Activated CD8-positive, alpha-beta memory T cell treated with anti-CD3 and anti-CD28 coated beads for 24 hours (primary cell): ENCODE data around the gene TMEM217.

Source experiments
- DNase-seq: peaks from one replicate; pipeline ENCODE4 v3.0.0-alpha.2; 2020

TMEM217 gene

GRCh38 chr6:37243131-37243815 lies 14.7 kb downstream of the TMEM217 start:
- no peak for DNase-seq

GRCh38 chr6:37242429-37243052 lies 15.4 kb downstream of the TMEM217 start:
- no peak for DNase-seq

- DNase-seq, result no peak
Measured at GRCh38 chr6:37241775-37242428, 16.0 kb downstream of the TMEM217 start.

- no peak for DNase-seq
Measured at GRCh38 chr6:37241131-37241530, 16.8 kb downstream of the TMEM217 start.

- peak; percentile 88 for DNase-seq
Measured at GRCh38 chr6:37239950-37240713, 17.8 kb downstream of the TMEM217 start.

- DNase-seq, result no peak
Measured at GRCh38 chr6:37239526-37239925, 18.4 kb downstream of the TMEM217 start.

- no peak for DNase-seq
Measured at GRCh38 chr6:37238381-37238780, 19.6 kb downstream of the TMEM217 start.

- DNase-seq, result no peak
Measured at GRCh38 chr6:37237789-37238188, 20.2 kb downstream of the TMEM217 start.

GRCh38 chr6:37236921-37237320 lies 21.0 kb downstream of the TMEM217 start:
- no peak for DNase-seq

- no peak for DNase-seq
Measured at GRCh38 chr6:37233541-37233940, 24.4 kb downstream of the TMEM217 start.

- no peak for DNase-seq
Measured at GRCh38 chr6:37232430-37233017, 25.4 kb downstream of the TMEM217 start.

GRCh38 chr6:37230104-37230503 lies 27.8 kb downstream of the TMEM217 start:
- DNase-seq, result no peak

- DNase-seq, result peak; percentile 45
Measured at GRCh38 chr6:37225350-37226169, 32.4 kb downstream of the TMEM217 start.

GRCh38 chr6:37222992-37223391 lies 35.0 kb downstream of the TMEM217 start:
- no peak for DNase-seq

- DNase-seq, result peak; percentile 84
Measured at GRCh38 chr6:37222125-37222967, 35.6 kb downstream of the TMEM217 start.

GRCh38 chr6:37221585-37222124 lies 36.3 kb downstream of the TMEM217 start:
- no peak for DNase-seq

GRCh38 chr6:37218511-37218910 lies 39.4 kb downstream of the TMEM217 start:
- DNase-seq, result no peak

- no peak for DNase-seq
Measured at GRCh38 chr6:37218061-37218460, 39.9 kb downstream of the TMEM217 start.

GRCh38 chr6:37212268-37212667 lies 45.7 kb downstream of the TMEM217 start:
- DNase-seq, result no peak

GRCh38 chr6:37210313-37210968 lies 47.5 kb downstream of the TMEM217 start:
- DNase-seq, result peak; percentile 89
